Lower leg skin (tissue), 3 donors: ENCODE measurements around the gene CELF3.

Source experiments
- CTCF ChIP-seq, 3 donors: fragments of 450-650 bp; IDR thresholded peaks; one replicate each; pipeline ENCODE4 v1.5.1; 2016; ENCODE audit warnings: antibody characterized with exemption in 3 of 3, mild to moderate bottlenecking in 3 of 3, moderate library complexity in 2 of 3
- POLR2A ChIP-seq, 2 donors: fragments of 450-650 bp; IDR thresholded peaks; one replicate each; pipeline ENCODE4 v1.6.1; 2016 to 2017; ENCODE audit warnings: antibody characterized with exemption in 2 of 2, mild to moderate bottlenecking in 1 of 2, moderate library complexity in 1 of 2

GRCh38 chr1:151729157-151729965 is 12.8 kb upstream of the CELF3 start:
- TF ChIP-seq CTCF (IDR thresholded peaks at IDR 0.05) (no peak), POLR2A (IDR thresholded peaks at IDR 0.05) (no peak)
